GM12801 (cell line): ENCODE results near the gene CAMSAP1.

Experiments
- TF ChIP-seq, protein P1 (sequence below): IDR thresholded peaks from one replicate; pipeline ENCODE4 v1.5.1; 2011; ENCODE audit warnings: control low read depth; ENCODE audit not compliant: insufficient read length; ENCODE audit errors: extremely low read depth

CAMSAP1 gene

DNA sequence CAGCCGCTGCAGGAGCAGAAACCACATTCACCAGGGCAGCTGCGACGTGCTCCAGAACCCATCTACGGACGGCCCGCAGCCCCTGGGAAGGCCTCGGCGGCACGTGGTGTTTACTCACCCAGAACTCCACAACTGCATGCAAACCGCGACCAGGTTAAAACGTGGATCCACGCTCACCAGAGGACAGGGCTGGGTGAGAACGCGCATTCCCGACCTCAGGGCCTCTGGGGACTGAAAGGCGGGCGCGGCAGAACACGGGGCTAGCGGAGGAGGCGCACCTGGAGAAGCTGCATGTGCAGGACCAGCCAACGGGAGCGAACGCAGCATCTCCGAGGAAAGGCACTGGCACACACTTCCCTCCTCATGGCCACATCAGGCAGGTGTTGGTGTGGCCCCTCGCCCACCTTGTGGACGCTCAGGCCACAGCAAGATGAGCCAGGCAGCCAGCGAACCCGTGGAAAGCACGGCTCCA lies 24.0 kb upstream of the CAMSAP1 start:
- TF ChIP-seq, protein P1, sequence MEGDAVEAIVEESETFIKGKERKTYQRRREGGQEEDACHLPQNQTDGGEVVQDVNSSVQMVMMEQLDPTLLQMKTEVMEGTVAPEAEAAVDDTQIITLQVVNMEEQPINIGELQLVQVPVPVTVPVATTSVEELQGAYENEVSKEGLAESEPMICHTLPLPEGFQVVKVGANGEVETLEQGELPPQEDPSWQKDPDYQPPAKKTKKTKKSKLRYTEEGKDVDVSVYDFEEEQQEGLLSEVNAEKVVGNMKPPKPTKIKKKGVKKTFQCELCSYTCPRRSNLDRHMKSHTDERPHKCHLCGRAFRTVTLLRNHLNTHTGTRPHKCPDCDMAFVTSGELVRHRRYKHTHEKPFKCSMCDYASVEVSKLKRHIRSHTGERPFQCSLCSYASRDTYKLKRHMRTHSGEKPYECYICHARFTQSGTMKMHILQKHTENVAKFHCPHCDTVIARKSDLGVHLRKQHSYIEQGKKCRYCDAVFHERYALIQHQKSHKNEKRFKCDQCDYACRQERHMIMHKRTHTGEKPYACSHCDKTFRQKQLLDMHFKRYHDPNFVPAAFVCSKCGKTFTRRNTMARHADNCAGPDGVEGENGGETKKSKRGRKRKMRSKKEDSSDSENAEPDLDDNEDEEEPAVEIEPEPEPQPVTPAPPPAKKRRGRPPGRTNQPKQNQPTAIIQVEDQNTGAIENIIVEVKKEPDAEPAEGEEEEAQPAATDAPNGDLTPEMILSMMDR = no peak

DNA sequence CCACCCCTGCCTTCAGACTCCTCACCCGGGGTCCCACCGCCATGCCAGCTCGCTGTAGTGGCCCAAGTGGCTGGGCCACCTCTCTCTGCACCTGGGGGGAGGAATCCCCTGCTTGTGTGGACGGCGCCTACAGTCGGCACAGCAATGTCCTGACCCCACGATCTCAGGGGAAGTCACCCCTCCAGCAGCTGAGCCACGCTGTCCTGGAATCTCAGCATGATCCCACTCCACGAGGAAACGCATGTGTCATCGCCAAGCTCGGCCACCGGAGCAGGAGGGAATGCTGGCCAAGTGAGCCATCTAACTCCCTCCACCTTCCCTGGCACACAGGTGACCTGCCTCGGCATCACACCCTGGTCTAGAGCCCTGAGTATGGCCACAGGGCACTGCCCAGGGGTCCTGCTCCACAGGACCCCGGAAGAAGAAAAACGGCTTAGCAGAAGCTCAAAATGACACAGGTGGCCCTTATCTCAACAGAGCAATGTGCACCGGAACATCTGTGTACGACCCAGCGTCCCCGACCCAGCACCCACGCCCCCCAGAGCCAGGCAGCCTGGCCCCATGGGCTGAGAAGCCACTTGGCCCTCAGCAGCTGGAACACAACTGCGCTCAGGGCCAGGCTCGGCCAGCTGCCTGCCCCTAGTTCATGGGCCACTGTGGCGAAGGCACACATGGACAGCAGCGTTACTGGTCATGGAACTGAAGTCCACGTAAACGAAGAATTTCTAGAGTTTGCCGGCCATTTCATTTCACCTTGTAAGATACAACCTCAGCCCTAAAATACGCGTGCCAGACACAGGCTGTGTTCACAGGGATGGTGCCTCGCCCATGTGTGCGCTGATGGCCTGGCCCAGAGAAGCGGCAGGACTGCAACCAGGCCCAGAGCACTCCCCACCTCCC lies 23.4 kb upstream of the CAMSAP1 start:
- TF ChIP-seq, protein P1 = no peak

GRCh38 chr9:135929656-135930445 lies 22.5 kb upstream of the CAMSAP1 start:
- TF ChIP-seq, protein P1 = no peak

GRCh38 chr9:135928731-135929655 lies 21.6 kb upstream of the CAMSAP1 start:
- TF ChIP-seq, protein P1 = no peak

- TF ChIP-seq, protein P1 = no peak
Observed at GRCh38 chr9:135928074-135928730, 20.9 kb upstream of the CAMSAP1 start.

DNA sequence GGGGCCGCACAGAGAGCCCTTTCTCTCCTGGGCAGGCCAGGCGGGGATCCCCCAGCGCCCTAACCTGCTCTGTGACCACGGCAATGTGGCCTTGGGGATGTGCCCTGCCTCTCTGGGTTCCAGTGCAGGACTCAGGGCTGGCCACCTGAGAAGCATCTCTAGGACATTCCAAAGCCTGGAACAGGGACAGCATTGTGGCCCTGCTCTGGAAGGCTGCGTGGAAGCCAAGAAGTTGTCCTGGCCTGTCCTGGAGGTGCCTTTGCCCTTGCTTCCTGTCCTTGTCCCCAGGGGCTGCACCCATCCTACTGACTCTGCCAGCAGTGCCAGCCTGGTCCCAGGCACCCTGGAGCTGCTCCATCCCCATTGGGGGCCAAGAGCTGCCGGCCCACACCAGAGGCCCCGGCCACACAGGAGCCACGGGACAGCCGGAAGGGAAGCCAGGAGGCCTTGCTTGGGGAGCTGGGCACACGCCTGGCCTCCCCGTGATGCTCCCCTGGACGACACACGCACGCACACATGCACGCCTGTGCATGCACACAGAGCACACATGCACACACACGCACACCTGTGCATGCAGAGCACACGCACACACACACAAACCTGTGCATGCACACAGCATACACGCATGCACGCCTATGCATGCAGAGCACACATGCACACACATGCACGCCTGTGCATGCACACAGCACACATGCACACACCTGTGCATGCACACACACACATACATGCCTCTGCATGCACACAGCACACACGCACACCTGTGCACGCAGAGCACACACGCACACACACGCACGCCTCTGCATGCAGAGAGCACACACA lies 20.1 kb upstream of the CAMSAP1 start:
- TF ChIP-seq, protein P1 = no peak
